CD4-positive, CD25-positive, alpha-beta regulatory T cell (primary cell): ENCODE results near the gene FMNL2. TPM values are rescaled to one million over a fixed set of nuclear protein-coding genes. Genes with fewer than 3 reads are reported as not detected.
A peak's percentile ranks its signal among the peaks of the same experiment; 100 is the strongest.

ENCODE experiments used
- ATAC-seq, 2 donors: fragments of 150-1000 bp; cut with Tn5 transposase; one replicate each; pipeline ENCODE4 v1.10.0; 2021; ENCODE audit warnings: low read depth in 2 of 2, moderate number of reproducible peaks in 2 of 2, moderate library complexity in 1 of 2
- DNase-seq, 3 donors: peaks; one replicate each; pipeline versions ENCODE4 v3.0.0 to v3.0.0-alpha.2; 2012 to 2022; ENCODE audit warnings: mixed read lengths in 1 of 3
- H3K27ac ChIP-seq: one replicate; pipeline ENCODE4 v1.7.0; 2013; ENCODE audit warnings: mild to moderate bottlenecking, low read length; ENCODE audit not compliant: insufficient read depth, poor library complexity, severe bottlenecking
- H3K27me3 ChIP-seq: one replicate; pipeline ENCODE4 v1.7.0; 2013; ENCODE audit warnings: low read length; ENCODE audit not compliant: control insufficient read depth, insufficient read depth
- H3K36me3 ChIP-seq: one replicate; pipeline ENCODE4 v1.7.0; 2013; ENCODE audit warnings: mild to moderate bottlenecking, low read length, moderate library complexity; ENCODE audit not compliant: control insufficient read depth, insufficient read depth
- H3K4me1 ChIP-seq: 2 replicates; pipeline ENCODE4 v1.7.0; 2013; ENCODE audit warnings: mild to moderate bottlenecking, low read length; ENCODE audit not compliant: insufficient read depth, control insufficient read depth, poor library complexity, severe bottlenecking
- H3K4me3 ChIP-seq: one replicate; pipeline ENCODE4 v1.7.0; 2013; ENCODE audit warnings: low read depth, mild to moderate bottlenecking, low read length, moderate library complexity
- H3K9me3 ChIP-seq, 2 experiments: 1 replicate in 1 of 2; 2 replicates in 1 of 2; pipeline ENCODE4 v1.7.0; 2013; ENCODE audit warnings: low read length in 2 of 2, mild to moderate bottlenecking in 1 of 2, moderate library complexity in 1 of 2; ENCODE audit not compliant: control insufficient read depth in 2 of 2
- H3K27ac Mint-ChIP-seq, 3 donors: one replicate each; pipeline ENCODE4 v1.8.0; 2020 to 2022; ENCODE audit warnings: mild to moderate bottlenecking in 3 of 3, mixed read lengths in 3 of 3, moderate library complexity in 2 of 3
- H3K27me3 Mint-ChIP-seq: one replicate; pipeline ENCODE4 v1.8.0; 2022; ENCODE audit warnings: mild to moderate bottlenecking, mixed read lengths
- H3K36me3 Mint-ChIP-seq: one replicate; pipeline ENCODE4 v1.8.0; 2020; ENCODE audit warnings: mixed read lengths
- H3K4me1 Mint-ChIP-seq, 4 donors: one replicate each; pipeline ENCODE4 v1.8.0; 2020 to 2022; ENCODE audit warnings: mixed read lengths in 4 of 4, mild to moderate bottlenecking in 1 of 4
- H3K4me3 Mint-ChIP-seq, 4 donors: one replicate each; pipeline ENCODE4 v1.8.0; 2020 to 2022; ENCODE audit warnings: mild to moderate bottlenecking in 4 of 4, mixed read lengths in 4 of 4, moderate library complexity in 3 of 4
- H3K9me3 Mint-ChIP-seq, 7 donors: one replicate each; pipeline ENCODE4 v1.8.0; 2020 to 2022; ENCODE audit warnings: mixed read lengths in 7 of 7, mild to moderate bottlenecking in 3 of 7, moderate library complexity in 2 of 7
- polyA plus RNA-seq, 4 donors: library from polyadenylated mRNA; unstranded; fragments of 300-500 nt; fragmentation: Illumina TruSeq; gene quantifications; one replicate each; pipeline ENCODE4 v1.2.3, GENCODE V29; 2021
- total RNA-seq: library from RNA; stranded (reverse); gene quantifications from one replicate; pipeline ENCODE4 v1.2.3, GENCODE V29; 2022

Gene FMNL2
- total and polyA plus RNA-seq, 5 donors from 2014 or later, result 0.07 to 0.30 (median 0.14) TPM; not detected in 1

GRCh38 chr2:152664725-152665124, 329.8 kb downstream of the FMNL2 start:
- DNase-seq (no peak), ATAC-seq (no peak)
- Histone ChIP-seq H3K27me3 (no peaks in the 10 kb centered on the region), H3K4me3 (no peak overlapping the region), H3K9me3 (no peaks in the 10 kb centered on the region), H3K4me1 (no peaks in the 10 kb centered on the region), H3K27ac (no peak overlapping the region), H3K36me3 (peaks cover 98% of the 10 kb centered on the region)
- Mint-ChIP-seq H3K36me3 (peaks cover 60% of the 10 kb centered on the region), H3K4me1 (peaks cover 0 to 7% (median 4%) of the 10 kb centered on the region in 4 donors), H3K9me3 (no peaks in the 10 kb centered on the region), H3K27ac (peak overlapping the region in 1 of 3 donors; percentile 29), H3K4me3 (no peak overlapping the region), H3K27me3 (no peaks in the 10 kb centered on the region)

GRCh38 chr2:152674334-152674733, 339.4 kb downstream of the FMNL2 start:
- Mint-ChIP-seq H3K27me3 (no peaks in the 10 kb centered on the region), H3K9me3 (no peaks in the 10 kb centered on the region), H3K4me3 (no peak overlapping the region), H3K27ac (peak overlapping the region in 1 of 3 donors; percentile 32), H3K36me3 (peaks cover 50% of the 10 kb centered on the region), H3K4me1 (peaks cover 0 to 4% (median 1%) of the 10 kb centered on the region in 4 donors)
- no peak for DNase-seq
- Histone ChIP-seq H3K36me3 (peaks cover 90% of the 10 kb centered on the region), H3K27ac (no peak overlapping the region), H3K4me1 (no peaks in the 10 kb centered on the region), H3K4me3 (no peak overlapping the region), H3K9me3 (no peaks in the 10 kb centered on the region), H3K27me3 (no peaks in the 10 kb centered on the region)
- no peak for ATAC-seq

- H3K27ac Mint-ChIP-seq, result no peak overlapping the region
- H3K36me3 Mint-ChIP-seq, result peaks cover 53% of the 10 kb centered on the region
- H3K9me3 Mint-ChIP-seq, result no peaks in the 10 kb centered on the region
- H3K36me3 ChIP-seq, result peaks cover 86% of the 10 kb centered on the region
- no peak overlapping the region for H3K4me3 ChIP-seq
- peaks cover 1 to 12% (median 6%) of the 10 kb centered on the region in 4 donors for H3K4me1 Mint-ChIP-seq
- H3K9me3 ChIP-seq, result no peaks in the 10 kb centered on the region
- no peak for DNase-seq
- no peak for ATAC-seq
- H3K27me3 ChIP-seq, result no peaks in the 10 kb centered on the region
- H3K4me1 ChIP-seq, result no peaks in the 10 kb centered on the region
- H3K27me3 Mint-ChIP-seq, result no peaks in the 10 kb centered on the region
- no peak overlapping the region for H3K27ac ChIP-seq
- no peak overlapping the region for H3K4me3 Mint-ChIP-seq
Measured at GRCh38 chr2:152676461-152676860, 341.5 kb downstream of the FMNL2 start.

DNA sequence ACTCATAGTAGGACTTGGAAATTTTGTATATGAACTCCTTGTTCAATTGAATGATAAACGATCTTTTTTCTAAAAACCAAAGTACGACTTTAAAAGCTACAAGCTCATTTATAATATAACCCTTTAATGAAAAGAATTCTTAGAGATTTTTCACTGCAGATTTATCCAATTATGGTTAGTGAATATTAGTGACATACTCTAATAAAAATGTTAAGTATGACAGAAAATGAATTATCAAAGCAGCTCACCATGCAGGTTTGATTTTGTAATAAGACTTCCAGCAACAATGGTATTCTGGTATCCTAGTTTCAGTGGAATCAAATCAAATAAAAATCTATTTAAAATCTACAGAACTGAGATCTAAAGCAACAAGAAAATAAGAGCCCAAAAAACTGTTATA, 343.8 kb downstream of the FMNL2 start:
- Histone ChIP-seq H3K27ac (no peak overlapping the region), H3K36me3 (peaks cover 68% of the 10 kb centered on the region), H3K4me3 (no peak overlapping the region), H3K9me3 (no peaks in the 10 kb centered on the region), H3K4me1 (no peaks in the 10 kb centered on the region), H3K27me3 (no peaks in the 10 kb centered on the region)
- Mint-ChIP-seq H3K4me1 (peaks cover 13 to 21% (median 17%) of the 10 kb centered on the region in 4 donors), H3K9me3 (no peaks in the 10 kb centered on the region), H3K4me3 (no peak overlapping the region), H3K27me3 (no peaks in the 10 kb centered on the region), H3K36me3 (peaks cover 45% of the 10 kb centered on the region), H3K27ac (no peak overlapping the region)
- no peak for ATAC-seq
- no peak for DNase-seq

DNA sequence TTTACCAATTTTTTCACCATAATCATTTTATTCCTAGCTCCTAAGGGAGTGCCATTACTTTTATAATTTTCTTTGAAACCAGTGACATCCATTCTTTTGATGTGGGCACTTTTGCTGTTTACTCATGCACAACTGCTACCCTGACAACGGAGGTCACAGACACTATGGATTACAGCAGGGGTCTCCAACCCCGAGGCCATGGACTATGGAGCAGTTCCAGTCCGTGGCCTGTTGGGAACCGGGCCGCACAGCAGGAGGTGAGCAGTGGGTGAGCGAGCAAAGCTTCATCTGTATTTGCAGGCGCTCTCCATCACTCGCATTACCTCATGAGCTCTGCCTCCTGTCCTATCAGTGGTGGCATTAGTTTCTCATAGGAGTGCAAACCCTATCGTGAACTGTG, 347.7 kb downstream of the FMNL2 start:
- peaks cover 34 to 45% (median 39%) of the 10 kb centered on the region in 4 donors for H3K4me1 Mint-ChIP-seq
- H3K4me3 Mint-ChIP-seq, result no peak overlapping the region
- no peaks in the 10 kb centered on the region for H3K4me1 ChIP-seq
- no peaks in the 10 kb centered on the region for H3K9me3 ChIP-seq
- ATAC-seq (no peak), DNase-seq (no peak)
- H3K27ac Mint-ChIP-seq, result peak overlapping the region in 1 of 3 donors; percentile 42
- H3K27me3 Mint-ChIP-seq, result no peaks in the 10 kb centered on the region
- H3K27me3 ChIP-seq, result no peaks in the 10 kb centered on the region
- no peak overlapping the region for H3K27ac ChIP-seq
- no peaks in the 10 kb centered on the region for H3K9me3 Mint-ChIP-seq
- peaks cover 35% of the 10 kb centered on the region for H3K36me3 Mint-ChIP-seq
- H3K4me3 ChIP-seq, result no peak overlapping the region
- peaks cover 37% of the 10 kb centered on the region for H3K36me3 ChIP-seq

DNA sequence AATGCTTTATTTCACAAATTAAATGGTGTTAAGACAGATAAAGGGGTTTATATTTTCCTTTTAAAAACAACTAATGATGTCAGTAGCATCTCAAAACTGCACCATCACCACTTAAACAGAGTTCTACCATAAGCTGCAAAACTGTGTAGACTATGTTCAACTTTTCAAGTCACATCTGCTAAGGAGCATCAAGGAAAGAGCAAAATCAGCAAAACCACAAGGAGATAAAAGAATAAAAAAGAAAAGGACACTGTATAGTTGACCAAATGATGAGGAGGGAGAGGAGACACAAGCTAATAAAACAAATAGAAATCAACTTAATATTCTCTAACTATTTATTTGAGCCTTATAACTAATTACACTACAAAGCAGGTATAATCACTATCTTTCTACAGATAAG, 348.4 kb downstream of the FMNL2 start:
- H3K27ac ChIP-seq, result no peak overlapping the region
- Mint-ChIP-seq H3K36me3 (peaks cover 35% of the 10 kb centered on the region), H3K9me3 (no peaks in the 10 kb centered on the region), H3K4me3 (no peak overlapping the region), H3K27ac (peak overlapping the region in 1 of 3 donors; percentile 6), H3K4me1 (peaks cover 34 to 46% (median 40%) of the 10 kb centered on the region in 4 donors), H3K27me3 (no peaks in the 10 kb centered on the region)
- no peak for ATAC-seq
- DNase-seq, result no peak
- H3K4me1 ChIP-seq, result no peaks in the 10 kb centered on the region
- H3K27me3 ChIP-seq, result no peaks in the 10 kb centered on the region
- no peak overlapping the region for H3K4me3 ChIP-seq
- H3K36me3 ChIP-seq, result peaks cover 38% of the 10 kb centered on the region
- H3K9me3 ChIP-seq, result no peaks in the 10 kb centered on the region

GRCh38 chr2:152686321-152686720, 351.3 kb downstream of the FMNL2 start:
- no peak for ATAC-seq
- no peak overlapping the region for H3K4me3 Mint-ChIP-seq
- H3K36me3 ChIP-seq, result peaks cover 18% of the 10 kb centered on the region
- no peaks in the 10 kb centered on the region for H3K4me1 ChIP-seq
- peaks cover 33 to 48% (median 45%) of the 10 kb centered on the region in 4 donors for H3K4me1 Mint-ChIP-seq
- DNase-seq, result no peak
- H3K27ac Mint-ChIP-seq, result no peak overlapping the region
- H3K36me3 Mint-ChIP-seq, result peaks cover 25% of the 10 kb centered on the region
- no peaks in the 10 kb centered on the region for H3K9me3 Mint-ChIP-seq
- H3K27me3 ChIP-seq, result no peaks in the 10 kb centered on the region
- H3K9me3 ChIP-seq, result no peaks in the 10 kb centered on the region
- H3K4me3 ChIP-seq, result no peak overlapping the region
- H3K27me3 Mint-ChIP-seq, result no peaks in the 10 kb centered on the region
- H3K27ac ChIP-seq, result no peak overlapping the region

GRCh38 chr2:152693033-152693432, 358.1 kb downstream of the FMNL2 start:
- peaks cover 10% of the 10 kb centered on the region for H3K36me3 Mint-ChIP-seq
- DNase-seq (peak in 1 of 3 donors; percentile 23), ATAC-seq (no peak)
- H3K27me3 ChIP-seq, result no peaks in the 10 kb centered on the region
- peaks cover 22% of the 10 kb centered on the region for H3K36me3 ChIP-seq
- peak overlapping the region; percentile 82 for H3K4me3 ChIP-seq
- H3K9me3 ChIP-seq, result no peaks in the 10 kb centered on the region
- H3K9me3 Mint-ChIP-seq, result no peaks in the 10 kb centered on the region
- no peak overlapping the region for H3K4me3 Mint-ChIP-seq
- peak overlapping the region in 2 of 3 donors; percentile 38 to 92 for H3K27ac Mint-ChIP-seq
- peaks cover 40 to 54% (median 45%) of the 10 kb centered on the region in 4 donors for H3K4me1 Mint-ChIP-seq
- H3K4me1 ChIP-seq, result peaks cover 24% of the 10 kb centered on the region
- no peaks in the 10 kb centered on the region for H3K27me3 Mint-ChIP-seq
- no peak overlapping the region for H3K27ac ChIP-seq
